Measurements from ENCODE around the gene HPX.

Gene HPX

DNA sequence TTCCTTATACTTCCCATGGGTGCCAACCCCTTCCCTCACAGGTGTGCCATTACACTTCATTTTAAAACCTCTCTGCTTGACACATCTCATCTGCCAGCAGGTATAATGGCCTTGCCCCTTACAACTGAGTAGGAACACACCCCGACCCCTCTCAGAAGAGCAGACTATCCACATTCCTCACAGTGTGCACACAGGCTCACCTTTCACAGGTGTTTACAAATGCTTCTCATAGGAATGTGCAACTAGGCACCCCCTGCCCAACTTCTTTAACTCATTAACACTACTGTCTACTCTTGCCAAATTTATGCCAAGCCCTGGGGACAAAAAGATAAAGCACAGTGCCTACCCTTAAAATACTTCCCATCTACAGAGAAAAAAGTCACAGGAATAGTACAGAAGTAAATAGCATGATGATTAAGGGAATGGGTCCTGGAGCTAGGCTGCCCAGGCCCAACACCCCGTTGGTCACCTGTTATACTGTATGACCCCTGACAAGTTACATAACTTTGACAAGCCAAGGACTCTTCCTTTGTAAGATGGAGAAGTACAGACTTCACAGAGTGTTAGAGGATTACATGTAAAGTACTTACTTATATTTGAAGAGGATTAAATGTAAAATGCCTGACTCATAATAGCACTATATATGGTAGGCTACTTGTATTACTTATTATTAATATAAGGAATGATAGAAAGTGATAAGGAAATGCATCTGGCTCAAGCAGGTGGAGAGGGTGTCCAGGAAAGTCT lies 17.7 kb upstream of the HPX start:
- DNase-seq (ENCODE audit: low spot score) = no peak

DNA sequence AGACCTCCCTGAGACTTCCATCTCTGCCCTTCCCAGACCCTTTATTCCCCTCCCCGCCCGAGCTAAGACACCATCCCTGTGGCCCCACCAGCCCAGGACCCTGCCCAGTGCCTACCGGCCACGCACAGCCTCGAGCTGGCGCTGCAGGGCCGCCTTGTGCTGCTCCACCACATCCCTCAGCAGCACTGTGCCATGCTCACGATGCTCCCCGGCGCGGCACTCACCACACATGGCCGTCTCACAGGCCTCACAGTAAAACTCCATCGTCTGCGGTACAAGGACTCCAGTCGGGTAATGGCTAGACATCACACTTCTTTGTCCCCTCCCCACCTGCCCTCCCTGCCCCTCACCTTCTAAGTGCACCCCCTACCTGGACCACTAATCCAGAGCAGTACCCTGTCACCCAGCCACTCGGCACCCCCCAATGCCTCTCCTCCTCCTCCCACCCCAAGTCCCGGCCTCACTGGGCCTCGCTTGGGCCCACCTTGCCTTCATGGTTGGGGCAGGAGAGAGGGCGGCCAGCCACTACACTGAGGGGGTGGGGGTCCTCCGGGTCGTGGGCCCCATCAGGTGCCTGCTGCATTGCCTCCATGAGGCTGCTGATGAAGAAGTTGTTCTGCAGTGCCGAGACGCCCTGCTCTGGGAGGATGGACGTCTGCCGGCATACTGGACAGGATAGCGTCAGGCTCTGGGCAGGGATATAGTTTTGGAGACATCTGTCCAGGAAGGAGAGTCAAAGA lies 17.0 kb upstream of the HPX start:
- DNase-seq (ENCODE audit: low spot score) = no peak

DNA sequence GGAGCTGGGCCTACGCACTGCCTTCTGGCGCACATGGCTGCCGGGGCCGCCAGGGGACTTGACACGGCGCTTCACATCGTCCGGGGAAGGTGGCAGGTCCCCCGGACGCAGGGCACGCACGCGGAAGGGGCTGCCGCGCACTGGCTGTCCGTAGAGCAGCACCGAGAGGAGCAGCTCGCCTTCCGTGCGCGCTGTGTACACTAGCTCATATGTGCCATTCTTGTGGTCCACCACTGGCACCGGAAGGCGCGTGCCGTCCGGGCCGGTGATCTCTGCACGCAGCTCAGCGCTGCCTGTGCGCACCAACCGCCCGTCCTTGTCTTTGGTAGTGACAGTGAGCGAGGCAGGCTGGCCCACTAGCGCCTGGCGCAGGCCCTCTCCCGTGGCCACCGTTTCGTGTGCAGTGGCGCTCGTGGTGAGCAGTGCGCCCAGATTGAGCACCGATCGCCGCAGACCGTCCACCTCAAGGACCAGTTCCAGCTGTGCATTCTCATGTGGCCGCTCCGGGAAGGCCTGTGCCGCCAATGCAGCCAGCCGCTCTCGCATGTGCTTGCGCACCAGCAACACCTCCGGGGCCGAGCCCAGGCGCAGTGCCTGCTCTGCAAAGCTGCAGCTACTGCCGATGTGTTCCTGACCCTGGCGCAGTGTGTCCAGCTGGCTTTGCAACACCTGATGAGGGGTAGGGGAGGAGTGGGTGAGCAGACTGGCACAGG lies 15.7 kb upstream of the HPX start:
- DNase-seq (ENCODE audit: low spot score) = no peak

DNA sequence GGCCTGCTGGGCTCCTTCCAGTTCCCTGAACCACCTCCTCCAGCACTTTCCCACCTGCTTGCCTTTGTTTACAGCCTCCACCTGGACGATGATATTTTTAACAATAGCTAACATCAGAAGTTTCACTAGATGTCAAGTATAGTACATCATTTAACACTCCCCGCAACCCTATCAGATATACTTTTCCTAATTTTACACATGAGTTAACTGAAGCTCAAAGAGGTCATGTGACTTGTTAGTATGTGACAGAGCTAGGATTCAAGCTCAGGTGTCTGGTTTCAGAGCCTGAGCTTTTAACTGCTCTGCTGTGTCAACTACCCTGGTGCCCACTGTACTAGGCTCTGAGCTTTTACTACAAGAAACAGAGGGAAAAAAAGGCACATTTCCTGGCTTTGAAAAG lies 14.3 kb upstream of the HPX start:
- no peak for DNase-seq (ENCODE audit: low spot score)

DNA sequence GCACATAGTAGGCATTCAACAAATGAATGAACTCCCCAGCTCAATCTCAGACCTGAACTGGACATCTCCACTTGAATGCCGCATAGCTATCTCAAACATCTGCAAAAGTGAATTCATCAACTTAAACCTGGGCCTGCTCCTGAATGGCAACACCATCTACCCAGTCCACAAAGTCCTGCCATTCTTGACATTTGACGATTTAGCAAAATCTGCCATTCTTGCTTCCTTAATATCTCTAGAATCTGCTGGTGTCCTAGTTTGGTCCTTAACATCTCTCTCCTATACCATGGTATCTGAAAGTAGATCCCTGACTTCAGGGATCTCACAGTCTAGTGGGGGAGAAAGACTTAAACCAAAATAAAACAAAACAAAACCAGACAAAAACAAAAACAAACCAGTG lies 12.4 kb upstream of the HPX start:
- DNase-seq (ENCODE audit: low spot score) = no peak

DNA sequence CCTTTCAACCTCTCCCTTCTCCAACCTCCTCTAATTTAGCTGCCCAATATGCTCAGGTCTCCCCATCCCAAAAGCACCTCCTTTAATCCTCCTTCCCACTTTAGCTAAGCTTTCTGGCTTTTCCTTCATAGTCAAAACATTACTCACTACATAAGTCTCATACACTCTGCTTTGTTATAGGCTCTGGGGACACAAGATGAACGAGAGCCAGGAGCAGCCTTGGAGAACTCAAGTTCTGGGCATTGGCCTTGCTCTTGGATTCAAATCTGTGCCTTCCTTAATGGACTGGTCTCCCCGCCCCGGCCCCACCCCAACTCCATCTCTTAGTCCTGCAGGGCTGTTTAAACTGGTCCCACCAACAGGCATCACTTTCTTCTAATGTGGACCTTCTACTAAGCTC lies 11.4 kb upstream of the HPX start:
- no peak for DNase-seq (ENCODE audit: low spot score)

DNA sequence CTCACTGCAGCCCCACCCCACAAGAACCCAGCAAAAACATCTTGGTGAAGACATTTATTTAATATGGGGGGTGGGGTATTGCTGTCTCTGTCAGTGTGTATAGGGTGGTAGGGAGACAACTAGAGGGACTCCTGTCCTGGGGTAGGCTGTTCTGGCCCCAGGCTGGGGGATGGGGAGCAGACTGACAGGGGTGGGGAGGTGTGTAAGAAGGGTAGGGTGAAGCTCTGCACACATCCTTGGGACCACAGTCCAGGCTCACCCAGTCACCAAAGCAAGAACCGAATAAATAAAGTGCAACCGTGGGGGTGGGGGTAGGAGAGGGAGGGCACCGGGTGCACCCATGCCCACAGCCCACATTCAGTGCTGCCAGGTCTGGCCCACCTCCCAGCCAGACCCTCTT lies 7.8 kb upstream of the HPX start:
- DNase-seq (ENCODE audit: low spot score) = no peak

DNA sequence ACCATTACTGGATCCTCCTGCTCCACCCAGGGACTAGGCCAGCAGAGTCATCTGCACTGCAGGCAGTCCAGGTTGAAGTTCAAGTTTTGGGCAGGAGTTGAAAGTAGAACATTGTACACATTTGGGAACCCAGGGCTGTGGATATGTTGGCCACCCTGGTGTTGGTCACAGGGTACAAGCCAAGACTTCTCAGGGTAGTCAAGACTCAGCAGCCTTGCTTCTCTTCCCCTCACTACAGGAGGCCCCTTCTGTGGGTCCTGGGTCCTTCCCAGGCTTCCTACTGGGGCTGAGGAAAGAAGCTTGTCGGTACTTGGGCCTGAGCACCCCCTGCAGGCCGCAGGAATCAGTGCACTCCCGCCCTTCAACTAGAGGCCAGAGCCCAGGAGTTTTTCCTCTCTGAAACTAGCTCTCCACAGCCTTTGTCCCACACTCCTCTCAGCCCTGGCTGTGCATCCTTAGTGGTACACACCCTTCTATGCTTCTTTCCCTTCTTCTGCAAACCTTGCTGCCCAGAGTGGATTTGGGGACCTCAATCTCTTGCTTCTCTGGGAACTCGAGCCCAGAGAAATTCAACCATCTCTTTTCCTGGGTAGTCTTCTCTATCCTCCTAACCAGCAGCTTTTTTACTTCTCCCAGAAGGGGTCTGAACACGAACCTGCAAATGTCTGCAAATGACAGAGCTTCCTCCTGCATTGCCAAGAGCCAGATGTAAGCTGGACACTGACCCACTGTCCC lies 2.6 kb upstream of the HPX start:
- peak; percentile 40 for DNase-seq (ENCODE audit: low spot score)

DNA sequence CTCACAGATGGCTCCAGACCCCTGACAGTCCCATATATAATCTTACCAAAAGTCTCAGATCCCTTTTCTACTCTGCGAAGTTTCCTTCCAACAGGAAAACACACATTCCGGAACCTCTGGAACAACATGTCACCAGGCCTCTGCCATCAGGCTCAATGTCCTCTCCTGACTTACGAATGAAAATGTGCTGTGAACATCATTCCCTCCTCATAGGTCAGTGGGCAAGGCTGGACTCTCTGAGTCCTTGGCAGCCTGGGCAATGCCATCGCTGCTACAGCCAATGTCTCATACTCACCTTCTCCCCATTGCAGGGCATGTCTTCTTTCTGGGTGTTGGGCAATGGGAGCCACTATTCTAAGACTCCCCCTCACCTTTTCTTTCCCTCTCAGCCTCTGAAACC lies 1.7 kb upstream of the HPX start:
- DNase-seq (ENCODE audit: low spot score) = no peak

DNA sequence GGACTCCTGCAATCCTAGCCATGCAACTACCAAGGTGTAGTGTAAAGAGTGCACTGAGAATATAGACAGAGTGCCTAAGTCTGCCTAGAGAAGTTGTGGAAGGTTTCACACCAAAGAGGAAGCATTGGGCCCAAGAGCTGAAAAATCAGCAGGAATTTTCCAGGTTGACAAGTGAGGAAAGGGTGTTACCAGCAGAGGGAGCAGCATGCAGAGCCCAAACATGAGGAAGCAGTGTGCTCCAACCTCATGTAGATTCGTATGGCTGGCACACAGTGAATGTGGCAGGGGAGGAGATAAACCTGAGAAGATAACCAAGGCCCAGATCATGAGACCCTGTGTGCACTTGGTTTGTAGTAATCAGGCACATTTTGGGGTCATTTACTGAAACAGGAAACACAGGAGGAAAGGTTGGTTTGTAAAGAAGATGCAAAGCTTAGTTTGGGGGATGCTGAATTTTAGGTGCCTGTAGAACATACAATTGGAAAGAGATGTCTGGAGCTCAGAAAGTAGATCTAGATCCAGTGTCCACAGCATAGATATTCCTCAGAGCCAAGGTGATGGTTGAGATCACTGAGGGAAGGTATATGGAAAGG lies 1.7 kb downstream of the HPX start:
- peak; percentile 51 for DNase-seq (ENCODE audit: low spot score)

DNA sequence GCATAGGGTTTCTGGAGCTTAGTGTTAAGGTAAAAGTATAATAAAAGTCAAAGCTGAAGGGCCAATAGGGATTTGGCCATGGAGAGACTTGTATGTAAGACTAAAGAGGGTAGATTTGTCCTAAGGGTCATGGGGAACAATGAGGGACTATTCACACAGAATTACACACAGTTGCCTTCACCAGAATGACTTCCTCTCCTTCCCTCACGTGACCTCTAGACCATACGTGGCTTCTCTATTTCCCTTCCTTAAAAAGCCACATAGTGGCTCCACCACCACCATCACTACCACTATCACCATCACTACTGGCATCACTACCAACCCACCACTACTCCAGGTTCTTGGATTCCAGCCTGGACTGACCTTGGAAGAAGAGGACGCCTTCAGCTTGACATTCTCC lies 2.8 kb downstream of the HPX start:
- no peak for DNase-seq (ENCODE audit: low spot score)

DNA sequence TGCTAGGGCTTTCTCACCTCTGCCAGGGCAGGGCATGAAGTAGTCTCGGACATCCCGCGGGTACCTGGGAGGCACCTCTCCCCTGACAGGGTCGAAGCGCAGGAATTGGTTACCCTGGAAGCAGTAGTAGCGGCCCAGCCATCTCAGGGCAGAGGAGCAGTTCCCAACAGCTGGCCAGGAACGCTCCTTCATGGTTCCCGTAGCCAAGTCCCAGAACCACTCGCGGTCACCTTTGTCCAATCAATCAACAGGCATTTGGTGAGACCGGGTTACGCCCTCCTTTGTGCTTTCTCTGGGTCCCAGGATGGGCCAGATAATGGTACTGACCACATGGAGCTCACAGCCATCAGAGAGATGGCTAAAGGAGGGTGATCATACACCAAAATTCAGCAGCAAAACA lies 3.4 kb downstream of the HPX start:
- DNase-seq (ENCODE audit: low spot score) = no peak

DNA sequence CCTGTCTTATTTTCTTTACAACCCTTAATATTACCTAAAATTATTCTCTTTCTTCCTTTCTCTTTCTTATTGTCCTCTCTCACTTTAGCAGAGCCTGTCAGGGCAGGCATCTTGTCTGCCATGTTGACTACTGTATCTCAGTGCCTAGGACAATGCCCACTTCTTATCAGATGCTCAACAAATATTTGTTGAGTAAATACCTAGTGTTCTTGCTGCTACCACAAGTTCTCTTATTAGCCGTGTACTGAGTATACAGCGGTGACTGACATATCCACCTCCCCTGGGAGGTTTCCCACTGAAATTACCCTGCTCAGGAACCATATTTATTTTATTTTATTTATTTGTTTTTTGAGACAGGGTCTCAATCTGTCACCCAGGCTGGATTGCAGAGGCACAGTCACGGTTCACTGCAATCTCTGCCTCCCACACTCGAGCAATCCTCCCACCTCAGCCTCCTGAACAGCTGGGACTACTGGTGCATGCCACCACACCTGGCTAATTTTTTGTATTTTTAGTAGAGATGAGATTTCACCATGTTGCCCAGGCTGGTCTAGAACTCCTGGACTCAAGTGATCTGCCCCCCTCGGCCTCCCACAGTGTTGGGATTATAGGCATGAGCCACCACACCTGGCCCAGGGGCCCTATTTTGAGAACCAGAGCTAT lies 6.7 kb downstream of the HPX start:
- no peak for DNase-seq (ENCODE audit: low spot score)

DNA sequence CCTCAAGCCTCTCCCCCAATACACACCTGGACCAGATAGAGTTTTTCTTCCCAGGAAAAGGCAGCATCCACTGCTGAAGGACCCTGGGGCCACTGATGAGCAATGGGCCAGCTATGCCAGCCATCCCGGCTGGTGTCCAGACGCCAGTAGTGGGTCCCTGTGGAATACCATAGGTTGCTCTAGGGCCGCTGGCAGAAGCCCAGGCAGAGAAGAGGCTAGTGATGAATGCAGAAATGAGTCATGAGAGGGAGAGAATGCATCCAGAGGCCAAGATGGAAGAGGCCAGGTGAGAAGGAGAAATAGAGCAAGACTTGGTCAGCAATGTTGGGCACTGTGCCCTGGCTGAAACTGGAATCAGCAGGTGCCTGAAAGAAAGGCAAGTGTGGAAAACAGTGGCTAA lies 8.9 kb downstream of the HPX start:
- no peak for DNase-seq (ENCODE audit: low spot score)

DNA sequence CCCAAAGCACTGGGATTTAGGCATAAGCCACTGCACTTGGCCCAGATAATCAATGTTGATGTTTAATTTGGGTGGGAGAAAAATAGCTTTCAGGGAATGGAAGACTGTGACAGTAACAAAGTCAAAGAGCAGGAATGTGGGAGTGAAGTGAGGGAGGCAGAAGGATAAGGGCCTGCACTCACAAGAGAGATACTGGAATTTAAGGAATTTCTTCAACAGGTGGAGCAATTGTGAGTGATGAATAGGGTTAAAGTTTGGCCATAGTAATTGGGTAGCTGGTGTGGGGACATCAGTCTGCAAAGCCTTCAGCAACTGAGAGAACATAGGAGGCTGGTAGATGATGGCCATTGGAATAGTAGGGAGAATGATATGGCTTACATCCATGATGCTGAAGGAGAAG lies 13.3 kb downstream of the HPX start:
- DNase-seq (ENCODE audit: low spot score) = no peak

DNA sequence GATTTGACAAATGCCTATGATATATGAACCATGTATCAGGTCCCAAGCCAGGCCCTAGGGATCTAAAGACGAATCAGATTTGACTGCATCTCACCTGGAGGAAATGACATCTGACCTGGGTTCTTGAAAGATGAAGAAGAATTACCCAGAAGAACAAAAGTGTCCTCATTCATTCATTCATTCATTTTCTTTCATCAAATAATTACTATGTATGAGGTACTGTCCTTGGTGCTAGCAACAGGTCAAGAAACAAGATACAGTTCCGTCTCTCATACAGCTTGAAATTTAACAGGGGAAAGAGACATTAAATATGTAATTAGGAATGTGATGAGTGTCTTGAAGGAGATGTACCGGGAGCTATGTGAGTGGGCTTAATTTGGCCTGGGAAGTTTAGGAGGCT lies 20.1 kb downstream of the HPX start:
- DNase-seq (ENCODE audit: low spot score) = no peak

DNA sequence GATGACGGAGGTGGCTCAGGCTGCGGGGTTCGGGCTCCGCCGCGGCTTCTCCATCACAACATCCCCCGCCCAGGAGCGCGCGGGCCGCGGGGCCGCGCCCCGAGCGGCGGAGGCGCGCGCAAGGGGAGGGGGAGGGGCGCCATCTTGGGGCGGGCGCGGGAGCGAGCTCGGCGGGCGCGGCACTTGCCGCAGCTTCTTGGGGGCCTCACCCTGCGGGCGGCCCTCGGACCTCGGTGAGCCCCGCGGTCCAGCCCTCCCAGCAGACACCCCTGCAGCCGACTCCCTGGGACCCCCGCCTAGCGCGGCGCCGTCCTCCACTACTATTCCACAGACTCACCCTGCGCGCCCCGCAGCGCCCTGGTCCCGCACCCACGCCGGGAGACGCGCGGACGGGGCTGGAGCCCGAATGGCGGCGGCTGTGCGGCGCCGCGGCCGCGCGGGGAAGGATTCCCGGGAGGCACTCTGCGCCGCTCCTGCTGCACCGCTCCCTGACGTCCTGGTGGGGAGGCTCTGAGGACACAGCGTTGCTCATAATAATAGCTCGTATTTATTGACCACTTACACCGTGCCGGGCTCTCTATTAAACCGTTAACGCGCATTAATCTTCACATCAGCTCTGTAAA lies 21.7 kb downstream of the HPX start, which contains the start of gene APBB1:
APBB1 (minus strand) TSS at position 86 of the 623 bp plus-strand sequence. CDS start 7,747 bp downstream, outside the sequence.
- DNase-seq (ENCODE audit: low spot score) = peak; percentile 64

DNA sequence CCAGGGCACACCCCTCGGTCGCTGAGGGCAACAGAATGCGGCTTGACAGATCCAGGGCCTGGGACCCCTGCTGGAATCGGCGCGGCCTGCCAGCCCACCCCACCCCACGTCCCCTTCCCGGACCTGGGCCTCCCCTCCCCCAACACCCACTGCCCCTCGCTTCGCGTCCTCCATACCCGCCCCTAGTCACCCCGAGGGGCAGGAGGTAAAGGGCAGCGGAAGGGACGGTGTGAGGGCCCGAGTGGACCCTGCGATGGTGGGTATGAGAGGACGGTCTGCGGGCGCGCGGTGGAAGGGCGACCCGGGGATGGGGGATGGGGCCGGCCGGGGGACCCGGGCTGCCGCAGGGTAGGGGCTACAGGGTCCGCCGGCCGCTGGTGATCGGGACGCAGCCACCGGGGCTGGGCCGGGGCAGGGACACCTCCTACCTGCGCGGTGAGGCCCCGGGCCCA lies 22.2 kb downstream of the HPX start:
- DNase-seq (ENCODE audit: low spot score) = no peak

DNA sequence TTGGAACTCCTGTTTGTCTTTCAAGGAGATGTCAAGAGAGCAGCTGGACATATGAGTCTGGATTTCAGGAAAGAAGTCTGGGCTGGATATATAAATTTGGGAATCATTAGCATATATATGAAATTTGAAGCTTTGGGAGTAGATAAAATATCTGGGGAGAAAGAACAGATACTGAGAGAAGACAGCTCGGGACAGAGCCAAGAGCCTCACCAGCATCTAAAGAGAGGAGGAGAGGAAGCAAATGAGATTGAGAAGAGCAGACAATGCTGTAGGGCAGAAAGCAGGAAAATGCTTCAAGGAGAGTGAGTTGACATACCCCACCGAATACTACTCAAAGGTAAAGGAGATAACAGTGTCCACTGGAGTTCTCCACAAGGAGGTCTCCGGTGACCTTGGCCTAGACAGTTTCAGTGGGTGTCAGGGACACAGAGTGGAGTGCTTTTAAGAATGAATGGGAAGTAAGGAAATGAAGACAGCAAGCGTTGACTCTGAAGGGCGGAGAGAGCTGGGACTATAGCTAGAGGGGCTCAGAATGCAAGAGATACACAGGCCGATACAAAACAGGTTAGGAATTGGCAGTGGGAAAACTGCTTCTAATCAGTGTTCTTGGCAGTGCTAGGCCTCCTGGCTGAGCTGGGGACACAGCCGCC lies 22.8 kb downstream of the HPX start:
- DNase-seq (ENCODE audit: low spot score) = no peak

DNA sequence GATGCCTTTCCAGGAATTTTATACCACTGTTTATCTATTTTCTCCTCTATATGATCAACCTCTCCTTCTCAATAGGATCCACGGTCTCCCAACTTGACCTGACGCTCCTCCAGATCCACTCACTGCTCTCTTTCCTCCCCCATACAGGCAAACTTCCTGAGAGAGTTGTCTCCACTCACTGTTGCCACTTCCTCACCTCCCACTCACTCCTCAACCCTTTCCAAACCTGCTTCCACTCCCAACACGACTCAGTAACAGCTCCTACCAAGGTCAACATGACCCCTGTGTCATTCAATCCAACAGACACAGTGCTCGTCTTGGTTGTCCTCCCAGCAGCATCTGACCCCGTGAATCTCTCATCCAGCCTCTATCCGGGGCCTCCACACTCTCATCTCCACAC lies 25.0 kb downstream of the HPX start:
- no peak for DNase-seq (ENCODE audit: low spot score)
